Activated T-helper 1 cell treated with Interleukin-2 at 50 U/mL for 16 hours (primary cell): ENCODE measurements around the gene TUBGCP3.

Experiments
- DNase-seq: peaks from one replicate; pipeline ENCODE4 v3.0.0-alpha.2; 2020; ENCODE audit warnings: low read depth

The TUBGCP3 gene

DNA sequence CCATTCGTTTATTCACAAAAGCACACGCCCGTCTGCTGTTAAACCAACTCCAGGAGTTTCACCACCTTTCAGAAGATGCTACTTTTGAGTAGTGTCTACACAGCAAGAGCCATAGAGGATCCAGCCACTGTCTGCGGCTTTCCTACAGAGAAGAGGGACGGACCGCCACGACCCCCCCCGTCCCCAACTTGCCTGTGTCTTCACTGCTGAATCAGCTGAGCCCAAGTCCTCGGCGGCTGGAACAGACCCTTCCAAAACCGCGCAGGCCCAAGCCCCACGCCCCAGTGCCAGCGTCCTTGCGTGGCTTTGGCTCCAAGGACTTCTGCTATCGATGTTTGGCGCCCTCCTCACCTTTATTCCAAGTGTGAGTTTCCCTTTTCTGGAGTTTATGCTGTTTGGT is 146.7 kb downstream of the TUBGCP3 start:
- no peak for DNase-seq

- DNase-seq = no peak
These were observed 149.4 kb downstream of the TUBGCP3 start for GRCh38 chr13:112438515-112438914.

GRCh38 chr13:112438094-112438493 is 149.9 kb downstream of the TUBGCP3 start:
- no peak for DNase-seq

DNA sequence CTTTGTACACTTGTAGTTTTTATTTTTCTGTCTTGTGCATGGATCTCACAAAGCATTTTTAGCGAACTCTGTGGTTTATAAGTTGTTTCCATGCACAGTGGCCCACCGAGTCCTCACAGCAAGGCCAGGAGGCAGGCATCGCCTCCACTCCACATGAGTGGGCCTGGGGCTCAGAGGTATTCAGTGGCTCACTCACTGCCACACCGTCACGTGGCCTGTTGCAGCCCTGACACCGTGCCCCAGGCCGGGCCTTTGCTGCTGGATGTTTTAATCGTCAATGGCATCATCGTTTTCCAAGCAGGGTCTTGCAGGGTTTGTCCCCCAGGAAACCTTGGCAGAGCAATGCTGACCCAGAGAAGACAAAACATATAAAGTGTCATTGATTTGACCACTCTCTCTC is 152.0 kb downstream of the TUBGCP3 start:
- no peak for DNase-seq
